ENCODE data around the gene AHCYL2.

- TF ChIP-seq, protein P1, sequence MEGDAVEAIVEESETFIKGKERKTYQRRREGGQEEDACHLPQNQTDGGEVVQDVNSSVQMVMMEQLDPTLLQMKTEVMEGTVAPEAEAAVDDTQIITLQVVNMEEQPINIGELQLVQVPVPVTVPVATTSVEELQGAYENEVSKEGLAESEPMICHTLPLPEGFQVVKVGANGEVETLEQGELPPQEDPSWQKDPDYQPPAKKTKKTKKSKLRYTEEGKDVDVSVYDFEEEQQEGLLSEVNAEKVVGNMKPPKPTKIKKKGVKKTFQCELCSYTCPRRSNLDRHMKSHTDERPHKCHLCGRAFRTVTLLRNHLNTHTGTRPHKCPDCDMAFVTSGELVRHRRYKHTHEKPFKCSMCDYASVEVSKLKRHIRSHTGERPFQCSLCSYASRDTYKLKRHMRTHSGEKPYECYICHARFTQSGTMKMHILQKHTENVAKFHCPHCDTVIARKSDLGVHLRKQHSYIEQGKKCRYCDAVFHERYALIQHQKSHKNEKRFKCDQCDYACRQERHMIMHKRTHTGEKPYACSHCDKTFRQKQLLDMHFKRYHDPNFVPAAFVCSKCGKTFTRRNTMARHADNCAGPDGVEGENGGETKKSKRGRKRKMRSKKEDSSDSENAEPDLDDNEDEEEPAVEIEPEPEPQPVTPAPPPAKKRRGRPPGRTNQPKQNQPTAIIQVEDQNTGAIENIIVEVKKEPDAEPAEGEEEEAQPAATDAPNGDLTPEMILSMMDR (IDR thresholded peaks at IDR 0.05), result no peak
- TF ChIP-seq EP300 (IDR thresholded peaks at IDR 0.05) (no peak), POLR2A (IDR thresholded peaks at IDR 0.05) (no peak)
These were observed 176.6 kb downstream of the AHCYL2 start for GRCh38 chr7:129401228-129401966.

All from gastroesophageal sphincter (tissue), 3 donors.